GM21619 (cell line): ENCODE results near the gene CCDC134.

Experiments
- ATAC-seq: cut with Tn5 transposase; IDR thresholded peaks from one replicate; pipeline ENCODE4 v1.9.1; 2021; ENCODE audit not compliant: unreplicated experiment

CCDC134 gene

DNA sequence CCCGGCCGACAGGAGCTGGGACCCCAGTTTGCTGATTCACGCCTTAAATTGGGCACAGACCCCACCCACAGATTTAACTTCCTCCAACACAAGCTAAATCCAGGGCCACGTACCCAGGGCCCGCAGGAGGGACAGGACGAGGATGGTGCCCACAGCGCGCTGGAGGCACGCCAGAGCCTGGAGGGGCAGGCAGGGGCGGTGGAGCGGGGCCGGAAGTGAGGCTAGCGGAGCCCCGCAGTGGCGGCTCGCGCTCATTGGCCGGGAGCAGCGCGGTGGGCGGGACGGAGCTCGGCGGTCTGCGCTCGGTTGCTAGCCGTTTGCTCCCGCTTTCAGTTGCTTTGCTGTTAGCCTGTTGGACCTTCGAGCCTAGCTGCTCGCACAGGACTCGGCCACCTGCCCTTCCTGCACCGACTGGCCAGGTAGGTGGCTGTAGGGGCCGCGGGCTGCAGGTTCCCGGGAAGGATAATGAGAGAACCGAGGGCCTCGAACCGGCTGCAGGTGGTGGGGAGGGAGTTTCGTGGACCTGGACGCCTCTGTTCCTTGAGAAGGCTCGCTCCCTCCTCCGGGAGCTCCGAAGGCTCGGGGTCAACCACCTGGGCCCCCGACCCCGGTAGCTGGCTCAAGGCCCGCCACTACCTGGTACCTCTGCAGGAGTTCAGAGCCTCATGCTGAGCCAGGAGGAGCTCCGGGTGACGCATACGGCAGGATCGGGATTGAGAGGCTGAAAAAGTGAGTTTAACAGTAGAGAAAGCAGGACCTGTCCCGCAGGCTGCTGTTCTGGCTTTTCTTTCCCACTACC, at the start of gene CCDC134:
CCDC134 (plus strand) TSS at position 332 of the 799 bp plus-strand sequence. CDS start 8,212 bp downstream, outside the sequence.
- ATAC-seq, result peak; percentile 81

DNA sequence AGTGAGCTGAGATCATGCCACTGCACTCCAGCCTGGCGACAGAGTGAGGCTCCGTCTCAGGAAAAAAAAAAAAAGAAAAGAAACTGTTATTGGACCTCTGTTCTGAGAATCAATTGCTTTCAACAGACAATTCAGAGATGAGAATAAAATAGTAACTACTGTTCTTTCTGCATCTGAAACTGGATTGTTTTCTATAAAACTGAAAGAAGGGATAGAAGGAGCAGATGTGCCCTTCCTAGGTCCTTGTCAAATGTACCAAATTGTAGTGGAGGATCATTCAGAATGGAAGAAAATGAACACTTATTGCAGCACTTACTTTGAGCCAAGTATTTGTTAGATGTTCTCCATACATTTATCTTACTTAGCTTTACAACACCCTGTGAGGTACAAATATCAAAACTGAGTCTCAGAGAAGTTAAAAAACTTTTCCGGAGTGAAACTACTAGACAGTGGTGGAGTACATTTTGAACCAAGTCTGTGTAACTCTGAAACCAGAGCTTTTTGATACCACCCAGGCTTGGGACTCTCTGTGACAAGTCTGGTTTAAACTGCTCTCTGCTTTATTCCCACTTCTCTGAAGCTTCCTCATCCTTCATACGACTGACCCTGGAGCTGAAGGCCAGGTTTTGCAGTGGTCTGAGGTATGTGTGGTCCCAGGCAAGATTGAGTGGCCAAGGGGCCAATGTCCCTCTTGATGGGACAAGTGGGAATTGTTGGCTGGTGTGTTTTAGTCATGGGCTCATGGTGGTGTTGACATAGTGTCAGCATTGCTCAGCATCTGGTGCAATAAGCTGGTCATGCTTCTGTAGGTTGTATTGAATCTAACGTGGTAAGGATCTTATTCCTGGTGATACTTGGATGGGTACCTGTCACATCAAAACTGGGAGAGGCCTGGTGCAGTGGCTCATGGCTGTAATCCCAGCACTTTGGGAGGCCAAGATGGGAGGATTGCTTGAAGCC, 48.2 kb upstream of the CCDC134 start:
- no peak for ATAC-seq

DNA sequence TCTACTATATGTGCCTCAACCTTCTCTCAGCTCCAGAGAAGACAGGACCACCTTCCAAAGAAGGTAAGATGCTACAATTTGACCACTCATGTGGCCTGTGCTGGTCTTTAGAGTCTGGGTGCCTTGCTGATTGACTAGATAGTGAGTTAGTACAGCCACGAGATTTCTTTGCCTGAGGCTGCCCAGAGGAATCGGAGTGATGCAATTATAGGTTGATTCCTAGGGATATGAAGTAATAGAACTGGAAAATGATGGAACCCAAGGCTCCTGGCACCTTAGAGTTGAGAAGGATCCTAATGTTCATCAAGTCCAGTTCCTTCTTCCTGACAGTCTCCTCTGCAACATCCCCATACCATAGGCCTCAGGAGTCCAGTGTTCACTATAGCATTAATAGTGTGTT, 46.5 kb upstream of the CCDC134 start:
- ATAC-seq, result no peak

DNA sequence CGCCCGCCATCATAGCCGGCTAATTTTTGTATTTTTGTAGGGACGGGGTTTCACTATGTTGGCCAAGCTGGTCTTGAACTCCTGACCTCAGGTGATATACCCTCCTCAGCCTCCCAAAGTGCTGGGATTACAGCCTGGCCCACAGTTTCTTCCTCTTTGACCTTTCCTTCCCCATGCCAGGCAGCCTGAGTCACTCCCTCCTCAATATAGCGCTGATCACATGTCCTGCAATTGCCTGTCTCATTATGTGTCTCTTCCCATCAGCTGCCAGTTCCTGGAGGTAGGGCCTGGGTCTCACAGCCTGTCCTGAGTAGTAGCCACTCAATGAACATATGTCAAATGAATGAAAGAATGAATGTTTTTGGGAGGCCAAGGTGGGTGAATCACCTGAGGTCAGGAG, 43.0 kb upstream of the CCDC134 start:
- no peak for ATAC-seq

DNA sequence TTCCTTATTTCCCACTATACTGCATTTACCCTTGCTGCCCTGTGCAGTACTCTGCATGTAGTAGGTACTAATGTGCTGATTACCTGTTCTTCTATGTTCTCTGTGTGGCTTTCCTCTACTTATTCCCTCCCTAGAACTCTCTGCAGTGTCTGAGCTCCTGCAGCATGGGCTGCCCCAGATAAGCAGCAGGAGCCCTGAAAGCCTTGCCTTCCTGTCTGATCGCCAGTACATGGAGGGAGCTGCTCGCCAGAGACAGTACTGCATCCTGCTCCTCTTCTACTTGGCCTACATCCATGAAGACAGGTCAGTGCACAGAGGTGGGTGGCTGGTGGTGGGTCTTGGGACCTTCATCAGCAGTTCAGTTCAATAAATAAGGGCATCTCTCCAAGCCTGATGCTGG, 42.2 kb upstream of the CCDC134 start:
- ATAC-seq, result no peak

DNA sequence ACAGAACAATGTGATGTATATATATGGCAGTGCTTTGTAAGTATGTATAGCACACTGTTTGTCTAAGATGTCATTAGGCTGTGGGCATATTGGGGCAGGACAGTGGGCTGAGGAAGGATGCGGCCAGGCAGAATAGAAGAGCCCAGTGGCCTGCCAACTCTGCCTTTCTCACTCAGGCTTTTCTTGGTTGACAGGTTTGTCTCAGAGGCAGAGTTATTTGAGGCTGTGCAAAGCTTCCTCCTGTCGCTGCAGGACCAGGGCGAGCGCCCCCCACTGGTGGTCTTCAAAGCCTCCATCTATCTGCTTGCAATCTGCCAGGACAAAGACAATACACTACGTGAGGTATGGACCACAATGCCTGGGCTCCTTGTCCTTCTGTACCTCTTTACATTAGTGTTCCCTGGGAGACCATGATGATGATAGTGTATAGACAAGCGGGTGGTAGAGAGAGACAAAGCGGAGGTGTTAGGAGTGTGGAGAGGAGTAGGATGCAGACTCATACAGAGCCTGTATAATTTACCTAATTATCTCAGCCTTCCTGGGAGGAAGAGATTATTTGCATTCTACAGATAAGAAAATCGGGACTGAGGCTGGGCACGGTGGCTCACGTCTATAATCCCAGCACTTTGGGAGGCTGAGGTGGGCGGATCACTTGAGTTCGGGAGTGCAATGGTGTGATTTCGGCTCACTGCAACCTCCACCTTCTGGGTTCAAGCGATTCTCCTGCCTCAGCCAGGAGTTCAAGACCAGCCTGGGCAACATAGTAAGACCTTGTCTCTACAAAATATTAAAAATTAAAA, 37.3 kb upstream of the CCDC134 start:
- no peak for ATAC-seq

DNA sequence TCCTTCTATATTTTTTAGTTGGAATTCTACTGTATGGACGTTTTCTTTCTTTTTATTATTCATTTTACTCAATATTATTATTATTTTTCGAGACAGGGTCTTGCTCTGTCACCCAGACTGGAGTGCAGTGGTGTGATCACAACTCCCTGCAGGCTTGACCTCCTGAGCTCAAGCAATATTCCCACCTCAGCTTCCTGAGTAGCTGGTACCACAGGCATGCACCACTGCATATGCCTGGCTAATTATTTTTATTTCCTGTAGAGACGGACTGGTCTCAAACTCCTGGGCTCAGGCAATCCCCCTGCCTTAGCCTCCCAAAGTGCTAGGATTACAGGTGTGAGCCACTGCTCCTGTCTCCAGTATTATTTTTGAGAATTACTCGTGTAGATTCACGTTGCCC, 34.0 kb upstream of the CCDC134 start:
- ATAC-seq, result no peak

DNA sequence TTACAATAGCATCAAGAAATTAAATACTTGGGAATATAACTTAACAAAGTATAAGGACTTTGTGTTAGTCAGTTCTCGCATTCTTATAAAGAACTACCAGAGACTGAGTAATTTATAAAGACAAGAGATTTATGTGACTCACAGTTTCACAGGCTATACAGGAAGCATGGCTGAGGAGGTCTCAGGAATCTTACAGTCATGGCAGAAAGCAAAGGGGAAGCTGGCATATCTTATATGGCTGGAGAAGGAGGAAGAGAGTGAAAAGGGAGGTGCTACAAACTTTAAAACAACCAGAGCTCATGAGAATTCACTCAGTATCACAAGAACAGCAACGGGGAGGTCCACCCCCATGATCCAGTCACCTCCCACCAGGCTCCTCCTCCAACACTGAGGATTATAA, 32.0 kb upstream of the CCDC134 start:
- no peak for ATAC-seq

DNA sequence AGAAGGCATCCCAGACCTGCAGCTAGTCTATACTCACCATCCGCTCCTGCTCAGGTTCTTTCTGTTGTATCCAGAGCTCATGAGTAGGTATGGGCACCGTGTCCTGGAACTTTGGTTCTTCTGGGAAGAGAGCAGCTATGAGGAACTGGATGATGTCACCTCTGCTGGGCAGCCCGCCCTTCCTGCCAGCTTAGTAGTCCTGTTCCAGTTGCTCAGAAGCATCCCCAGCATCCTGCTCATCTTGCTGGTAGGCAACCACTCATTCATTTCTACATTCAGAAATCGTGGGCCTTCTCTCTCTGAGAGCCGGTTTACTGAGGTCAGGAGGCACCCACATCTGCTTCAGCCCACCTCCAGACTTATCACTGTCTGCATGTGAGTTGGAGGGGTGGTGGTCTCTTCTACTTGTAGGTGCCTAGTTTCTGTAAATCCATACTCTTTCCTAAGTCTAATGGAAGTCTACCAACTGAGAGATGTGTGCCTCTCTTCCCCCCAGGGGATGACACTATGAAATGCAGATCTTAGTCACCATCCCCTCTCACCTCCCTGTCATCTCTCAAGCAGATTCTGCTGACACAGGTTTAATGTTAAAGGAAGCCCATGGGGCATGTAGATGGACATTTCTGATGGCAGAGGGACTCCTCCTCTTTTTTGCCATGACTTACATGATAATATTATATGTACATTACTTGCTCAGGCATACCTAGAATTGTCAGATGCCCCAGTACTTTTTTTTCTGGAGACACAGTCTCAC, 29.6 kb upstream of the CCDC134 start:
- ATAC-seq, result no peak

DNA sequence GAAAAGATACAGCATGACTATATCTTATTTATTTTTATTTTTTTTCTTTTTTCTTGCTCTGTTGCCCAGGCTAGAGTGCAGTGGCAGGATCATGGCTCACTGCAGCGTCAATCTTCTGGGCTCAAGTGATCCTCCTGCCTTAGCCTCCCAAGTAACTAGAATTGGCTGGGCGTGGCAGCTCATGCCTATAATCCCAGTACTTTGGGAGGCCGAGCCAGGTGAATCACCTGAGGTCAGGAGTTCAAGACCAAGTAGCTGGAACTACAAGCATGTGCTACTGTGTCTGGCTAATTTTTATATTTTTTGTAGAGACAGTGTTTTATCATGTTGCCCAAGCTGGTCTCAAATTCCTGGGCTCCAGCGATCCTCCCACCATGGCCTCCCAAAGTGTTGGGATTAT, 28.3 kb upstream of the CCDC134 start:
- no peak for ATAC-seq

DNA sequence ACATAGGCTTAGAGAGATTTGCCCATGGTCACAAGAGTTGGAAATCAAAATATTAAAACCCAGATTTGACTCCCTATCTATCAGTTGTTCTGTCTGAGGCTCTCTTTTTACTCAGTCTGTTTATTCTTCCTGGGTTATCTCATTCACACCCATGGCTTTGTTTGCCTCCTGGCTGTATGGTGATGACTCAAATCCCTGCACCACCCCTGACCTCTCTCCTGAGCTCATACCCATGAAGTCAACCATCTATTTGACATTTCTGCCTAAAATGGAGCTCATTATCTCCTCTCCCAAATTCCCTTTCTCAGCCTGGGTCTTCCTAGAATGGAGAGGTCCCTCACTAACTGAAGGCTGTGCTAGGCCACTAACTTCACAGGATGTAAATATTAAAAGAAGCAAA, 27.8 kb upstream of the CCDC134 start:
- ATAC-seq, result no peak

DNA sequence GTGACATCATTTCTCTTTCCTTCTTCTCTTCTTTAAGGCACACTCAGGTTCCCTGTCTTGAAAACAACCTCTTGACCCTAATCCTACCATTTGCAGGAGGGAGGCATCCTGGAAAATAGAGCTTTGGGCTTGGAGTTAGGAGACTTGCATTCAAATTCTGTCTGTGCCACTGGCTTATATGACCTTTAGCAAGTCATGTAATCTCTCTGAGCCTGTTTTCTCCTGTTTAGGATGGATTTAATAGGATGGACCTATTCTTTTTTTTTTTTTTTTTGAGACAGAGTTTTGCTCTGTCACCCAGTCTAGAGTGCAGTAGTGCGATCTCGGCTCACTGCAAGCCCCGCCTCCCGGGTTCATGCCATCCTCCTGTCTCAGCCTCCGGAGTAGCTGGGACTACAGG, 25.1 kb upstream of the CCDC134 start:
- ATAC-seq, result no peak

DNA sequence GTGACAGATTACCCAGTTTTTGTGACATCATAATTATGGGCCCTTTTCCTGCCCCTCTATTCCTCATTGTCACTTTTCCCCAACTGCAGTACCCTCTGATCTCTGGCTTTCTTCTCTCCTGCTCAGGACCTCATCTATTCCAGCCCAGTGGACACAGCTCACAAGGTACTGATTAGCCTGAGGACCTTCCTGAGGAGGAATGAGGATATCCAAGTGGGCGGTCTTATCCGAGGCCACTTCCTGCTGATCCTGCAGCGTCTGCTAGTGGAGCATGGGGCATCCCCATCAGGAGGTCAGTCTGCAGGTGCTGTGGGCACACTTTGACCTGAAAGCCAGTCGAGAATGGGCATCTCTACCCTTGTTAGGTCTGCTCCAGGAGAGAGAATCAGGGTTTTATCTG, 24.5 kb upstream of the CCDC134 start:
- no peak for ATAC-seq

DNA sequence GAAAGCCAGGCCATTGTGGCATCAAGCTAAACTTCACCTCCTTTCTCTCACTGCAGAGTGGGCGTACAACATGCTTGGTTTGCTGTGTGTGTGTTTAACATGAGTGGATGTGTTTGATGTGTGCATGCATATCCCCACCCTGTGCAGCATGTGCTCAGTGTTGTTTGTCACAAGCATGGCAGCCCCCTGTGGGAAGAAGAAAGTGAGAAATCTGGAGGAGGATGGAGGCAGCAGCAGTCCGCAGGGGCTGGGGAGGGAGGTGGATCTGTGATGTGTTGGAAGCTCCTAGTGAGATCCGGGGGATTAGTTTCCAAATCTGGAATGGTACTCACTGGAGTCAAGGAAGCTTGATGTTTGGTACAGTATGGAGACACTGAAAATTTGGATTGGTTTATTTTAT, 24.1 kb upstream of the CCDC134 start:
- no peak for ATAC-seq

DNA sequence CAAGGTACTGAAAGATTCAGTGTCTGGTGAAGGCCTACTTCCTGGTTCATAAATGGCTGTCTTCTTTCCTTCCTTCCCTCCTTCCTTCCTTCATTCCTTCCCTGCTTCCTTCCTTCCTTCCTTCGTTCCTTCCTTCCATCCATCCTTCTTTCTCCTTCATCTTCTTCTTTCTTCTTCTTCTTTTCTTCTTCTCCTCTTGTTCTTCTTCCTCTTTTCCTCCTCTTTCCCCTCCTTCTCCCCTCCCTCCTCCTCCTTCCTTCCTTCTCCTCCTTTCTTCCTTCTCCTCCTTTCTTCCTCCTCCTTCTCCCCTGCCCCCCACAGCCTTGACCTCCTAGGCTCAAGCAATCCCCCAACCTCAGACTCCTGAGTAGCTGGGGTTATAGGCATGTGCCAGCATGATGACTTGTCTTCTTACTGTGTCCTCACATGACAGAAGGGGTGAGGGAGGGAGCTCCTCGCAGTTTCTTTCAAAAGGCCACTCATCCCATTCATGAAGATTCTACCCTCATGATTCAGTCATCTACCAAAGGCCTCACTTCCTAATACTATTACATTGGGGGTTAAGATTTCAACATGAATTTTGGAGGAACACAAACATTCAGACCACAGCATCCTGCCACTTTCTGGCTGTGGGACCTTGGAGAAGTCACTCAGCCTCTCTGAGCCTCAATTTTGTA, 22.6 kb upstream of the CCDC134 start:
- ATAC-seq, result no peak

DNA sequence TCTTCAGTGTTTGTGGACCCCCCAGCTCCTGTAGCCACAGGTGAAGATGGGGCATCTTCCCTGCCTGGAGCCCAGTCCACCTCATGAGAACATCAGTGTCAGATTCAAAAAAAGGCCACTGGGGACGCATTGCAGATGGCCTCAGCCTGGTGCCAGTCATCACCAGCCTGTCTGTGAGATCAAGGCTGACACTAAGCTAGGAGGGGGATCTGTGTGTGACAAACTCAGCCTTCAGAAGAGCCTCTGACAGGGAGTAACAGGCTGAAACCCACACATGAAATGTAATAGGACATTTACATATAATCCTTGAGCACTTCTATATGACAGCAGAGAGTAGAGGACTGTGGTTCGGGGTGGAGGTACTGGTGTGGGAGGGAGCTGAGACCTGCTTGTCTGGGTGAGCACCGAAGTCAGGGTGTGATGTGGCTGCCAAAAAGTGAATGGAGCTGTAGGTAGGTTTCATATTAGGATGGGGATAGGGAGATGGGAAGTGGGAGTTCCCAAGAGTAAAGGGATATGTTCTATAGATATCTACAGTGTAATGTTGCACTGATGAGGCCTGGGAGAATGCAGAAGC, 20.5 kb upstream of the CCDC134 start:
- no peak for ATAC-seq

DNA sequence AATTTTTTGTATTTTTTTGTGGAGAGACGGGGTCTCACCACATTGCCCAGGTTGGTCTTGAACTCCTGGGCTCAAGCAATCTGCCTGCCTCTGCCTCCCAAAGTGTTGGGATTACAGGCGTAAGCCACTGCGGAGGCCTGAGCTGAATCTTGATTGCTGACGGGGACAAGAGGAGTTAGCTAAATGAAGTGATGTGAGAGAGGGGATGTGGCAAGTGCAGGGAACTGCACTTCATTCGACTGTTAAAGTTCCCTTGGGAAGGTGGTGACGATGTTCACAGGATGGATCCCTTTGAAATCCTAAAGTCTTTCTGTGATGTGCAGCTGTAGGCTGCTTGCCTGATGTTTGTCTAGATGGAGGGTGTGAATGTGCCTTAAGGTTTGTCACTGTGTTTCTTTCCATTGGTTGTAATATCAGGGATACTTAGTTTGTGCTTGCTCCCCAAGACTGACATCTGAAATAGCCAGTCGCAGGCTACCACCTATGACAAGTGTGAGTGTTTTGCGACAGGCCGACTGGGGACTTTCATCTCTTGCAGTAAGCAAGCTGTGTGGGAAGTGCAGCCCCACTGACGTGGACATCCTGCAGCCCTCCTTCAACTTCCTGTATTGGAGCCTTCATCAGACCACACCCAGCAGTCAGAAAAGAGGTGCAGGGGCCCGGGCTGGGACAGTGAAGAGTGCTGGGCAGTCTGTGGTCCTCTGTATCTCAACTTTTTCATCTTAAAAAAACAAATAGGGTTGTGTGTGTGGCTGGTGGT, 19.6 kb upstream of the CCDC134 start:
- peak; percentile 85 for ATAC-seq

DNA sequence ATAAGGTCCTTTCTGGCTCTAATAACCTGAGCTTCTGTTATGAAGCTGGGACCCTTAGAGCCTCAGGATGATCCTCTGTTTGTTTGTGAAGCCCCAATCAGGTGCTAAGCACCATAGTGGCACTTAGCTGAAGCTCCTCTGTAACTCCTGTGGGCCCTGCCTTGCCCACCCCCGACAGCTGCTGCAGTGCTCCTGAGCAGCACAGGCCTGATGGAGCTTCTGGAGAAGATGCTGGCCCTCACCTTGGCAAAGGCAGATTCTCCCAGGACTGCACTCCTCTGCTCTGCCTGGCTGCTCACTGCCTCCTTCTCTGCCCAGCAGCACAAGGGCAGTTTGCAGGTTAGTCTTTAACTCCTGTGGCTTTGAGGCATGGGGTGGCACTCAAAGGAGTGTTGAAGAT, 19.0 kb upstream of the CCDC134 start:
- ATAC-seq, result peak; percentile 22

DNA sequence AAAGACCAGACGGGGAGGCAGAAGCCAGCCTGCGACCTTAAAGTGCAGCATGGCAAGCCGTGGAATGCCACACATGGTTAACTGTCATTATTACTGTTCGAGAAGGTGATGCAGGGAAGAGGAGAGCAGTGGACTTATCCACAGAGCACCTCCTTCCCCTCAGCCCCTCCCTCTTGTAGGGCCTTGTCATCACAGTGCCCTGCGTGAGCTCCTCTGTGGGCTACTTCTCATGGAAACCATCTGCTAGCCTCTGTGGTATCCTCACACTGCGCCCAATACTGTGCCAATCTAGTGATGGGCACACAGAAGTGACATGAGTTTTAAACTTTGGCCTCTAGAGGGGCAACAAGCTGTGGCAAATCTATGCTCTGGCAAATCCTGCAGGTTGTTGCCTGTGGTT, 18.2 kb upstream of the CCDC134 start:
- ATAC-seq, result no peak
